Measurements from ENCODE around the gene GRAMD1B.

Gene GRAMD1B

GRCh38 chr11:123535401-123535800 lies 105.3 kb downstream of the GRAMD1B start:
- DNase-seq (ENCODE audit: low spot score): no peak

DNA sequence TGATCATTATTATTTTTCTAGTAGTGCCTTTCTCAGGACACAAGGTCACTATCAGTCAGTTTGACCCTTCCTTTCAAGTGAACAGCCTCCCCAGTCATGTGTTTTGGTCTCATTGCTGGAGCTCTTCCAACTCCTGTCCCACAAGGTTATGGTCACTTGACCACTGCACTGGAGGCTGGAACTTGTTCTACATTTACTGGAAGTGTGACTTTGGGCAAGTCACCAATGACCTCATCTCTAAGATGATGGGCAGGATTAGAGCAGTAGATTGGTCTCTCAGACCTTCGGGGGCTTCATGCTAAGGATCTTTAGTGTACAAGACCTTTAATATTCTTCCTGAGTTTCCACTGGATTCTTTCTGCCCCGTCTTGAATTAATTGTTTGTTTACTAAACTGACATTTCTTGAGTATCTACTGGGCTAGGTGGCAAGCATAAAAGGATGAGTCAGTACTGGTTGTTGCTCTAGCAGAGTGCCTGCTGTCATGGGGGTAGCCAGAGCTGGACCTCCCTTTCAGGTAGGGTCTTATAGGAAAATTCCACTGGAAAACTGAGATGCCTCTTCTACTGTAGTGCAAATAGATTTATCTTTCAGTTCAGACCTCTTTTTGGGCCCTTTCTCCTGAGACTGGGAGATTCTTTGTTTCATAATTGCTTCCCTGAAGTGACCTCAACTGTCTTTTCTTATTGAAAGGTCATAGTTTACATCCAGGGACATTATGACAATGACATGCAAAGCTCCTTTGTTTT lies 106.8 kb downstream of the GRAMD1B start:
- DNase-seq (ENCODE audit: low spot score): no peak

DNA sequence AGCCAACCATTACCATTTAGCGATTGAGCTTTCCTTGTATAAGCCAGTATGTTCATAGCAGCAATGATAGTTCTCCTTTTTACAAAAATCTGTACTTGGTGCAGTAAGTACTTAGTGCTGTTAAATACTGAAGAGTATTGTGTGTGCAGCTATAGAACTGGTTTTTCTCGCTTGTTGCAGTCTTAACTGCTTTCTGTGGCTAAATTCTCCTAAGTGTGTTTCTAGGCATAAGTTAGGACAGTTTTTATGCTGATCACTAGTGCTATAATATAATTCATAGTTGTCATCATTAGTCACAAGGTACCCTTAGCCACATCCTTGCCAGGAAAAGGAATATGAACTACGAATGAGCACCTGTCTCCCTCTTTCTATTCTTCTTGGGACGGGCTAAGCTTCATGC lies 107.7 kb downstream of the GRAMD1B start:
- no peak for DNase-seq (ENCODE audit: low spot score)

- no peak for DNase-seq (ENCODE audit: low spot score)
These were observed 113.7 kb downstream of the GRAMD1B start for GRCh38 chr11:123543797-123544196.

- no peak for DNase-seq (ENCODE audit: low spot score)
These were observed 114.7 kb downstream of the GRAMD1B start for GRCh38 chr11:123544631-123545375.

DNA sequence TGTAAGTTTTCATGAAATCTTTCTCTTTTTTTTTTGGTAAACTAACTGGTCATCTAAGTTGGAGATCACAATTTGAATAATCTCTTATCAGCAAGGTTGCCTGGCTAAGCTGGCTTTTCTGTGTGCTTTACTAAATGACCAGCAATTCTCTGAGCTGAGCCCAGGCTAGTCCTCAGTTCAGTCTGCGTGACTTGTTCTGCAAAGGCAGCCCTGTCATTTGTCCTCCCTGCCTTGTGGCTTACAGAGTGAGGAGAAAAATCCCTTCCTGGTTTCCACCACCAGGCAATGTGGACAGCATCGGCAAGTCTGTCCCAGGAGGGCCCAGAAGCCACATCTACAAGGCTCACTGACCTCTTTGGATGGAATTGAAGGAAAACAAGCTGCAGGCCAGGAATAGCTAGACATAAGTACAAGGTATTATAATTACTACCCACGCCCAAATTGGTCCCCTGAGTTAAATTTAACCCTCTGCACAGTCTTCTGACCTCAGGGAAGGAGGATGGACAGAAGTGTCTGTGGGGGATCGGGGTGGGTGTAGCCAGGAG lies 115.7 kb downstream of the GRAMD1B start:
- no peak for DNase-seq (ENCODE audit: low spot score)

DNA sequence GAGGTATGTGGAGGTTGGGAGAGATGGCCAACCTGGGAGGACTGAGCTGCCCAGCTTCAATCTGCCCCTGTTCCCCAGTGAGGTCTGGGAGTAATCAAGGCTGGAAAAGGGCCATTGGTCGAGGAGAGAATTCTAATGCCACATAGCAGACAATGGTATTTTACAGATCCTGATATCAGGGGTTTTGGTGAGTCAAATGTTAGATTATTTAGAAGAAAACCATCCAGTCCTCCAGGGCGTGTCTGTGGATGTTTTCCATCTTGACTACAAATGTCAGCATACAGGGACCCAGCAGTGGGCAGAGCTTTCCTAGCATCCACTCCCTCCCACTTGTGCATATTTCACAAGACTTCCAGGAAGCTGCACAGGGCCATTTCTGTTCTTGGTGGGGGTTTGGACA lies 116.4 kb downstream of the GRAMD1B start:
- no peak for DNase-seq (ENCODE audit: low spot score)

DNA sequence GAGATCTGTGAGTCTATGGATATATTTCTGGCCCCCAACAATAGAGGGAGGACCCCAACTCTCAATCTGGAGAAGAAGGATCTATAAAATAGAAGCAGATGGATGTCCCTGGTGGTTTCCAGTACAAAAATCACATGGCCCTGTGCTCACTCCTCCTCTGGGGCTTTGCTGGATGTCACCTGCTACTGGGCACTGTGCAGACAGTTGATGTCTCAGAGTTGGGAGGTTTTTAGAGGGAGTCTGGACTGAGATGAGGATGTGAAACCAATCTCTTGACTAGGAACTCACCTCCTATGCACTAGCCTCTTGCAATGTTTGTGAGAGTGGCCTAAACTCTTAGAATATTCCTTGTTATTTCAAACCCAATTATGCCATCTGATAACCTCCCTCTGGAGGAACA lies 117.1 kb downstream of the GRAMD1B start:
- DNase-seq (ENCODE audit: low spot score): no peak

- DNase-seq (ENCODE audit: low spot score): no peak
These were observed 118.7 kb downstream of the GRAMD1B start for GRCh38 chr11:123548774-123549173.

DNA sequence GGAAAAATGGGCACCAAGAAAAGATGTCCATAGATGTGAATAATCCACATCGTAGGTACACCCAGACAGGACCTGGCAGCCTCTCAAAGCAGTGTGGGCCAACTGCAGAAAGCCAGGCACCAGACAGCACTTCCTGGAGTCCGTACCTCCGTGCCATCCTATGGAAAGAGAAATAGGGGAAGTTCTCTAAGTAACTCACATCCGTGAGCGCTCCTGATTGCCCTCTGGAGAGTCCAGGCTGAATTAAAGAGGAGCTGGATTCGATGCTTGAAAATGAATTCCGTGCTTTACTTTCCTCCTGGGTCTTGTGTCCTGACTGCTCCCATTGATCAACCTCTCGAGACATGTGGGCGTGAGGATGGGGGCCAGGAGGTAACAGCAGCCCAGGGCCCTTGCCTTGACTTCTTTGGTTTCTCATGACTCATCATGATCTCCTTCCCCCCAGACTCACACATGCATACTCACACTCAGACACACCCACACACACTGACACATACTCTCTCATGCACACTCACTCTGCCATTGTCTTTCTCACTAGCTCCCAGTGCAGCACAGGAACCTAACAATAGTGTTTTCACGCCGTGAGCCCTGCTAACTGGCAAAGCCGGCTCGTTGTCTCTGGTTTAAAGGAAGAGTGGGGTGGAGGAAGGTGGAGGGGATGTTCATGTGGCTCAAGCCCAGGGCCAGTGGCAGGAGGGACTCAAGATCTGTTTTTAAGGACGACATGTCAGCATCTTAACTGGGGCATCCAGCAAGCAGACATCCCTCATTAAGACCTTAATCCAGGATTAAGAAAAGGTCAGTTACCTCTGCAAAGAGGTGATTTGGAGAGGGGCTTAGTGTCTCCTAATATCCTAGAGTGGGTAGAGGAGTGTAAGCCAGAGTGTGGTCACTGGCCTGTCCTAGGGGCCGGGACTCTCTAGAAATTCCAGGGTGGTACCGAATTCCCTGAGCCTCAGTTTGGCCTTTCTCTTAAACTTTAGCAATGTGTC lies 120.2 kb downstream of the GRAMD1B start:
- DNase-seq (ENCODE audit: low spot score): no peak

DNA sequence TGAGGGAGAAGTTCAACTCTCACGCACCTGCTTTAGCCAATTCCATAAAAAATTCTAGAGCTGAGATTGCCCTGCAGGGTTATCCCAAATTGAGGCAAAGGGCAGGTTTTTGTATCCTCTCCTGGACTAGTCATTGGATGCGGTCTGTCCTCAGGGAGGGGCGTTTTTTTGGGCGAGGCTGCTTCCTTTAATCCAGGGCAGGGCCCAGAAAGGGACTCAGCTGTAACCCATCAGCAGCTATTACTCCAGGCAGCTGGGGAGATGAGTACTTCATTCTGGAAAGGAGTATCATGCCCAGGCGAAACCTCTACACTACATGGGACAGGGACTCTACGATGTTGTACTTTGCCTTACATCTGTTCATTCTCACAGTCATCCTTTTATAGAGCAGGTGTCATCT lies 121.0 kb downstream of the GRAMD1B start:
- no peak for DNase-seq (ENCODE audit: low spot score)

DNA sequence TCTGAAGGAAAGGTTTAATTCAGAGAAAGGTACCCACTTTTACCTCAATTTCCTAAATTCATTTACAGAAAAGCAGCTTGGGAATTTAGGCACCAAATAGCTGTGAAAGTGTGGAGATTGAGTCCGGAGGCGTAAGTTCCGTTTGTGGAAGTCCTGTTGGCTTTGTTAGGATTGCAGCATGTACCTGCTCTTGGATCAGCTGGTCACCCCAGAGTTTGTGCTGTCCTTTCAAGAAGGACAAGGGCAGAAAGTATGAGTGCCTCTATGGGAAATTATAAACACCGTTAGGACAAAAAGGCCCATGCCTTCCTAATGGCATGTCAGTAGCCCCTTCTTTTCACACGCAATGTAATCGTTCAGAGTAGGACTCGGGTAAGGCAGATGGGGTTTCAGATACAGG lies 126.6 kb downstream of the GRAMD1B start:
- no peak for DNase-seq (ENCODE audit: low spot score)

GRCh38 chr11:123558536-123559315 lies 128.7 kb downstream of the GRAMD1B start:
- no peak for DNase-seq (ENCODE audit: low spot score)

GRCh38 chr11:123559523-123559955 lies 129.5 kb downstream of the GRAMD1B start:
- DNase-seq (ENCODE audit: low spot score): no peak

GRCh38 chr11:123560006-123560405 lies 129.9 kb downstream of the GRAMD1B start:
- no peak for DNase-seq (ENCODE audit: low spot score)

DNA sequence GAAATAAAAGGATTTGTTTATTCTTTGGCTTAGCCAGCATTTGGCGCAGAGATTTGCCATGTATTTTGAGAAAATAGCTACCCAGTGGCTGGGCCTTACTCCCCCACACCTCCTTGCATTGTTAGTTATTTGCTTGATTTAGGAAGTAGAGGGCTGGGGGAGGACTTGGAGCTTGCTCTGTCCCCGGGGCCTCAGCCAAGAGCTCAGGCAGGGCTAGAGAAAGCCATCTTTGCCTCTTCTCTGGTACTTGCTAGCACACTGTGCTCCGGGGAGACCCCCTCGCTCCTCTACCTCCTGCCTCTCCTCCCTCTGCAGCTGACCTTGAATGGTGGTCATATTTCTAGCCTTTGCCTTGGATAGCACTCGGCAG lies 131.3 kb downstream of the GRAMD1B start:
- no peak for DNase-seq (ENCODE audit: low spot score)

DNA sequence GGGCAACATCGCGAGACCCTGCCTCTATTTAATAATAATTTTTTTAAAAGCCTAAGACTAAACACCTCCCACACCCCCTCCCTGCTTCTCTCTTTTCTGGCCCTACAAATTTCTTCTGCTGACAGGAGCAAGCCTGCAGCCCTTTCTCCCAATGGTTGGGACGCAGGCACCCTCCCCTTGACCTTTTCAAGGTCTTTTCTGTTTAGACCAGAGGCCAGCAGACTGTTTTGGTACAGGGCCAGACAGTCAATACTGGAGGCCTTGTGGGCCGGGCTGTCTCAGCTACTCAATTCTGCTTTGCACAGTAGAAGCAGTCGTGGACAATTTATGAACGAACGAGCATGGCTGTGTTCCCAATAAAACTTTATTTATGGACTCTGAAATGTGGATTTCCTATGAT lies 132.1 kb downstream of the GRAMD1B start:
- no peak for DNase-seq (ENCODE audit: low spot score)

DNA sequence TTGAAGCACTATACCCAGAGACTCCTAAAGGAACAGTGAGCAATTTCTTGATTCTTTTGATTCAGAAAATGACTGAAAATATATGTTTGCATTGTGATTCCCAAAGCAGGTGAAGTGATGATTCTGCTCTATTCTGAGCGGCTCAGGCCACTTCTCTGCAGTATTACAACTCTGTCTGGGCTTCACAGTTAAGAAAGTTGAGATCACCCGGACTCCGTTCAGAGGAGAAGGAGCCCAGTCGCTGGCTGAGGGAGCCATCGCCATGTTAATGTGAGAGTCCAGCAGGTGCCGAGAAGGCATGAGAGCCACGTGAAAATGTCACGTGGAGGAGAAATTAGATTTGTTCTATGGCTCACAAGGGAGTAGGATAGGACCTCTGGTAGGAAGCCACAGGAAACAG lies 132.8 kb downstream of the GRAMD1B start:
- DNase-seq (ENCODE audit: low spot score): no peak

GRCh38 chr11:123564221-123564620 lies 134.2 kb downstream of the GRAMD1B start:
- DNase-seq (ENCODE audit: low spot score): no peak

- no peak for DNase-seq (ENCODE audit: low spot score)
These were observed 136.8 kb downstream of the GRAMD1B start for GRCh38 chr11:123566852-123567251.

DNA sequence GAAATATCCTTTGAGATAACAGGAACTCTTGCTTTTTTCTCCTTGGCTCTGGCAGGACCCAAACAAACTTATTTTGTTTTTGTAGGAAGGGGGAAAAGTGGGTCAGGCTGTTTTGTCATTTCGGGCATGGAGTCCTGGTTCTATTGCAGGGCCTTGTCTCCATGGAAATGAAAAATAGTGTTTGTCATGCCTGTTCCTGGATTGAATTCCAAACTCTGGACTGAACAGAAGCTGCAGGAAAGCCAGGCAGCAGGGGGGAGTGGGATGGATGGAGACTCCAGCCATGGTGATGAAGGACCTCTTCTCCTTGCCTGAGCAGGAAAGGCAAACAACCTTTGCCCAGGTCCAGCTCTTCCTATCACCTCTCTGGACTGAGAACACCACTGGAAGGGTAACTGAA lies 137.4 kb downstream of the GRAMD1B start:
- no peak for DNase-seq (ENCODE audit: low spot score)

All from hematopoietic multipotent progenitor cell treated with erythropoietin and hydrocortisone succinate and interleukin-3 and kit ligand, for 17 days (in vitro differentiated cells).